NCI-H446 (cell line): ENCODE measurements around the gene ARRDC2.
A peak's percentile ranks its signal among the peaks of the same experiment; 100 is the strongest.
"Not testable (repeated sequence)": the region's sequence is repeated elsewhere in the genome, so short reads cannot be mapped to it uniquely, and the experiment has no call there.

Source experiments
- DNase-seq, 2 experiments: peaks; one replicate each; lab custom pipeline; 2025; lab: John Stamatoyannopoulos, UW

ARRDC2 gene

GRCh38 chr19:18016209-18016910, 8.4 kb downstream of the ARRDC2 start:
- no peak for DNase-seq

GRCh38 chr19:18017275-18018083, 9.5 kb downstream of the ARRDC2 start:
- no peak for DNase-seq

GRCh38 chr19:18020212-18021085, 12.5 kb downstream of the ARRDC2 start:
- peak in 1 of 2 experiments; percentile 40 for DNase-seq

GRCh38 chr19:18021121-18021755, 13.3 kb downstream of the ARRDC2 start:
- no peak for DNase-seq

- DNase-seq = no peak
Measured at GRCh38 chr19:18023622-18024251, 15.8 kb downstream of the ARRDC2 start.

- no peak for DNase-seq
Measured at GRCh38 chr19:18027151-18027550, 19.2 kb downstream of the ARRDC2 start.

- peak; percentile 91 to 97 for DNase-seq
Measured at GRCh38 chr19:18029617-18030338, 21.8 kb downstream of the ARRDC2 start.

- DNase-seq = not testable (repeated sequence)
Measured at GRCh38 chr19:18031401-18031800, 23.4 kb downstream of the ARRDC2 start.

GRCh38 chr19:18032102-18032501, 24.1 kb downstream of the ARRDC2 start:
- peak; percentile 32 to 77 for DNase-seq

GRCh38 chr19:18041054-18041453, 33.1 kb downstream of the ARRDC2 start:
- no peak for DNase-seq

GRCh38 chr19:18043676-18044075, 35.7 kb downstream of the ARRDC2 start:
- no peak for DNase-seq

- DNase-seq = peak; percentile 78 to 92
Measured at GRCh38 chr19:18044825-18045304, 36.9 kb downstream of the ARRDC2 start.

GRCh38 chr19:18045307-18046050, 37.5 kb downstream of the ARRDC2 start:
- no peak for DNase-seq

GRCh38 chr19:18046059-18046718, 38.2 kb downstream of the ARRDC2 start:
- peak in 1 of 2 experiments; percentile 19 for DNase-seq

- DNase-seq = peak in 1 of 2 experiments; percentile 58
Measured at GRCh38 chr19:18049385-18049784, 41.4 kb downstream of the ARRDC2 start.

GRCh38 chr19:18051887-18052286, 43.9 kb downstream of the ARRDC2 start:
- no peak for DNase-seq

- DNase-seq = no peak
Measured at GRCh38 chr19:18053576-18054219, 45.7 kb downstream of the ARRDC2 start.

GRCh38 chr19:18055967-18056366, 48.0 kb downstream of the ARRDC2 start:
- DNase-seq = no peak

GRCh38 chr19:18057557-18057956, 49.6 kb downstream of the ARRDC2 start:
- peak in 1 of 2 experiments; percentile 39 for DNase-seq
